Mucosa of descending colon (tissue), 3 donors: ENCODE results near the gene PSMD8. TPM values are rescaled to one million over a fixed set of nuclear protein-coding genes. Genes with fewer than 3 reads are reported as not detected.

ENCODE experiments used
- ATAC-seq: fragments of 200-7000 bp; cut with Tn5 transposase; one replicate; pipeline ENCODE4 v1.9.1; 2020; ENCODE audit warnings: mild to moderate bottlenecking, moderate library complexity
- DNase-seq, 3 donors: peaks; one replicate each; pipeline ENCODE4 v3.0.0-alpha.2; 2020
- H3K36me3 ChIP-seq: fragments of 200-600 bp; one replicate; pipeline ENCODE4 v1.8.0; 2021; ENCODE audit warnings: low read depth, mild to moderate bottlenecking
- H3K4me1 ChIP-seq: fragments of 200-600 bp; one replicate; pipeline ENCODE4 v1.8.0; 2021; ENCODE audit warnings: low read depth, mild to moderate bottlenecking
- H3K4me3 ChIP-seq: fragments of 200-600 bp; one replicate; pipeline ENCODE4 v1.8.0; 2021; ENCODE audit warnings: mild to moderate bottlenecking
- H3K9me3 ChIP-seq: fragments of 200-600 bp; one replicate; pipeline ENCODE4 v1.8.0; 2021; ENCODE audit warnings: mild to moderate bottlenecking
- intact Hi-C, 2 donors: fragments of 100-400 bp; cut with DNase I in 1 of 2; cut with micrococcal nuclease in 1 of 2; formaldehyde crosslinking; loops; one replicate each; pipeline versions ENCODE4 v1.11.0 to v1.11.1; 2022; cut with DNase I, micrococcal nuclease
- total RNA-seq, 3 donors: library from RNA; stranded (reverse); fragmentation: NEBNext Ultra II Directional in 2 of 3; extraction: Animal tissue kit (Norgen Biotek cat#: 25700) in 2 of 3; gene quantifications; one replicate each; pipeline versions ENCODE4 v1.2.1 to v1.2.4, GENCODE V29; 2021 to 2023
- TF ChIP-seq, protein P1 (sequence below): fragments of 200-600 bp; IDR thresholded peaks from one replicate; pipeline ENCODE4 v1.8.0; 2022; ENCODE audit warnings: antibody characterized with exemption, mild to moderate bottlenecking
- donor health status: DM: no; HTN: no; CAD: no; lungs with moderate emphysema.
- donor health status: DM: no; HTN: no; CAD: no.
- donor health status: DM: no; HTN: yes; CAD: no.

The PSMD8 gene
- total RNA-seq, 3 donors from 2014 or later, result 121 to 144 (median 141) TPM

GRCh38 chr19:38359242-38360021 lies 14.9 kb upstream of the PSMD8 start:
- Histone ChIP-seq H3K36me3 (no peaks in the 10 kb centered on the region), H3K4me3 (no peak overlapping the region), H3K4me1 (peaks cover 12% of the 10 kb centered on the region), H3K9me3 (no peaks in the 10 kb centered on the region)
- ATAC-seq, result no peak
- TF ChIP-seq, protein P1, sequence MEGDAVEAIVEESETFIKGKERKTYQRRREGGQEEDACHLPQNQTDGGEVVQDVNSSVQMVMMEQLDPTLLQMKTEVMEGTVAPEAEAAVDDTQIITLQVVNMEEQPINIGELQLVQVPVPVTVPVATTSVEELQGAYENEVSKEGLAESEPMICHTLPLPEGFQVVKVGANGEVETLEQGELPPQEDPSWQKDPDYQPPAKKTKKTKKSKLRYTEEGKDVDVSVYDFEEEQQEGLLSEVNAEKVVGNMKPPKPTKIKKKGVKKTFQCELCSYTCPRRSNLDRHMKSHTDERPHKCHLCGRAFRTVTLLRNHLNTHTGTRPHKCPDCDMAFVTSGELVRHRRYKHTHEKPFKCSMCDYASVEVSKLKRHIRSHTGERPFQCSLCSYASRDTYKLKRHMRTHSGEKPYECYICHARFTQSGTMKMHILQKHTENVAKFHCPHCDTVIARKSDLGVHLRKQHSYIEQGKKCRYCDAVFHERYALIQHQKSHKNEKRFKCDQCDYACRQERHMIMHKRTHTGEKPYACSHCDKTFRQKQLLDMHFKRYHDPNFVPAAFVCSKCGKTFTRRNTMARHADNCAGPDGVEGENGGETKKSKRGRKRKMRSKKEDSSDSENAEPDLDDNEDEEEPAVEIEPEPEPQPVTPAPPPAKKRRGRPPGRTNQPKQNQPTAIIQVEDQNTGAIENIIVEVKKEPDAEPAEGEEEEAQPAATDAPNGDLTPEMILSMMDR, result no peak
- no peak for DNase-seq
- intact Hi-C loops, result no loop called here

- Histone ChIP-seq H3K4me1 (peaks cover 12% of the 10 kb centered on the region), H3K9me3 (peaks cover 4% of the 10 kb centered on the region), H3K36me3 (no peaks in the 10 kb centered on the region), H3K4me3 (no peak overlapping the region)
- TF ChIP-seq, protein P1, result no peak
- no peak for DNase-seq
- intact Hi-C loops, result no loop called here
- no peak for ATAC-seq
These were observed 14.0 kb upstream of the PSMD8 start for GRCh38 chr19:38360351-38360750.

DNA sequence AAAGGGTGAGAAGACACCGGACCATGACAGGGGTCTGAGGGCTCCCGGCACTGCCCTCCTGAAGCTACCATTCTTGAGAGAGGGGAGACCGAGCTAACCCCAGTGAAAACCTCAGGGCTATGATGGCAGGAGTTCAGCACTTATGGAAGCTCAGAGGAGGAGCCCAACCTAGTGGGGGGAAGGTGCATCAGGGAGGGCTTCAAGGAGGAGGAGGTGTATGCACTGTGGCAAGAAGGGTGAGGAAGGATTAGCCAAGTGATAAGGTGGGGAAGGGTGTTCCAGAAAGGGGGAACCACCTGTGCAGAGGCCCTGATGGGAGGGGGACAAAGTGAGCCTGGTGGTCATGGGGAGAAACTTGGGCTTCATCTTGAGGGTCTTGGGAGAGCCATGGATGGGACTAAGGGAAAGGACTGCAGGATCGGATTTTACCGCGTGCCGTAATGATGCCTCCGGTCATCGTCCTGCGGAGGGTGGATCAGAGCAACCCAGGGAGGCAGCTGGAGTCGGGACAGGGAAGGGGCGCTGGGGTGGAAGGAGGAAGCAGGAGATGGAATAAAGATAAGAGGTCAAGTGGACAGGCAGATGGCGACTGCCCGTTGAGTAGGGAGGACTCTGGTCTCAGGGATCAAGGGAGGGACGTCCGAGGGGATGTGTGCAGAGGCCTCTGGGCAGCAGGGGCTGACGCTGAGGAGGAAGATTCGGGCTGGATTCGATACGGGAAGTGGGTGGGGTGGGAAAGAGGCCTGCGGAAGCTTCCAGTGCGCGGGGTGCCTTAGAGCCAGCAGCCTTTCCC lies 13.3 kb upstream of the PSMD8 start:
- Histone ChIP-seq H3K9me3 (peaks cover 4% of the 10 kb centered on the region), H3K4me3 (no peak overlapping the region), H3K36me3 (no peaks in the 10 kb centered on the region), H3K4me1 (peaks cover 12% of the 10 kb centered on the region)
- TF ChIP-seq, protein P1, result no peak
- DNase-seq (no peak), ATAC-seq (no peak)
- intact Hi-C loops, result no loop called here

GRCh38 chr19:38361633-38362075 lies 12.7 kb upstream of the PSMD8 start:
- peak; percentile 77 to 86 (median 78) for DNase-seq

More at GRCh38 chr19:38361633-38362075, 12.7 kb upstream of the PSMD8 start:
- no peaks in the 10 kb centered on the region for H3K36me3 ChIP-seq
- TF ChIP-seq, protein P1, result no peak
- H3K4me3 ChIP-seq, result no peak overlapping the region
- H3K9me3 ChIP-seq, result peaks cover 4% of the 10 kb centered on the region
- ATAC-seq, result peak; percentile 86
- intact Hi-C loops, result no loop called here
- H3K4me1 ChIP-seq, result peaks cover 12% of the 10 kb centered on the region
